ENCODE measurements around the gene PRCC. TPM values are rescaled to one million over a fixed set of nuclear protein-coding genes. Genes with fewer than 3 reads are reported as not detected.

PRCC gene
- 6.8 and 14.6 TPM in 2 replicates for total RNA-seq

GRCh38 chr1:156767101-156767878, at the start of gene PRCC:
PRCC (plus strand) TSS chr1:156767535; CDS start chr1:156767772, 237 bp downstream.

GRCh38 chr1:156727926-156728598, 39.3 kb upstream of the PRCC start, which contains the start of gene METTL25B:
METTL25B (plus strand) TSS chr1:156728469; CDS start chr1:156729105, 636 bp downstream.

GRCh38 chr1:156728599-156729462, 38.5 kb upstream of the PRCC start, which contains the start of gene ISG20L2:
ISG20L2 (minus strand) TSS chr1:156728766; CDS start chr1:156727652, 1,114 bp downstream.

GRCh38 chr1:156740741-156741480, 26.4 kb upstream of the PRCC start, which contains the start of gene MRPL24:
MRPL24 (minus strand) TSS chr1:156741088; CDS start chr1:156738704, 2,384 bp downstream.

GRCh38 chr1:156751451-156751756, 15.9 kb upstream of the PRCC start, which contains the start of gene HDGF:
HDGF (minus strand) TSS chr1:156751675; CDS start chr1:156751429, 246 bp downstream.

GRCh38 chr1:156816561-156817328, 49.4 kb downstream of the PRCC start, which contains the start of gene SH2D2A:
SH2D2A (minus strand) TSS chr1:156816848; CDS start chr1:156816708, 140 bp downstream.

Other genes starting within 250 kb of the PRCC start
- 2.8 and 31.2 TPM in 2 replicates for gene IQGAP3, start 195.0 kb upstream of the PRCC start, total RNA-seq
- not detected in 2 replicates for gene TTC24, start 187.8 kb upstream of the PRCC start, total RNA-seq
- 72.7 and 74.6 TPM in 2 replicates for gene NAXE, start 175.8 kb upstream of the PRCC start, total RNA-seq
- gene GPATCH4, start 166.1 kb upstream of the PRCC start, total RNA-seq: 6.5 and 23.4 TPM in 2 replicates
- not detected in 2 replicates for gene HAPLN2, start 148.1 kb upstream of the PRCC start, total RNA-seq
- under 0.01 TPM in 1 of 2 replicates, not detected in the other for gene BCAN, start 125.4 kb upstream of the PRCC start, total RNA-seq
- 49.6 and 145 TPM in 2 replicates for gene NES, start 90.1 kb upstream of the PRCC start, total RNA-seq
- 7.9 and 8.1 TPM in 2 replicates for gene CRABP2, start 62.0 kb upstream of the PRCC start, total RNA-seq
- gene METTL25B, start 39.1 kb upstream of the PRCC start, total RNA-seq: 10.4 and 12.8 TPM in 2 replicates
- gene ISG20L2, start 38.8 kb upstream of the PRCC start, total RNA-seq: 6.5 and 10.9 TPM in 2 replicates
- gene MRPL24, start 26.4 kb upstream of the PRCC start, total RNA-seq: 30.7 and 69.2 TPM in 2 replicates
- gene HDGF, start 15.9 kb upstream of the PRCC start, total RNA-seq: 101 and 184 TPM in 2 replicates
- gene SH2D2A, start 49.3 kb downstream of the PRCC start, total RNA-seq: 0.28 and 1.2 TPM in 2 replicates
- gene INSRR, start 91.6 kb downstream of the PRCC start, total RNA-seq: under 0.01 TPM in 1 of 2 replicates, not detected in the other
- gene NTRK1, start 93.3 kb downstream of the PRCC start, total RNA-seq: 0.77 and 1.1 TPM in 2 replicates
- 4.5 and 9.2 TPM in 2 replicates for gene PEAR1, start 126.2 kb downstream of the PRCC start, total RNA-seq
- gene LRRC71, start 153.1 kb downstream of the PRCC start, total RNA-seq: under 0.01 and 0.56 TPM in 2 replicates